Astrocyte (in vitro differentiated cells and primary cell): ENCODE results near the gene EDN2. TPM values are rescaled to one million over a fixed set of nuclear protein-coding genes. Genes with fewer than 3 reads are reported as not detected.

Experiments used
- DNase-seq: peaks from one replicate; pipeline ENCODE4 v3.0.0-alpha.2; 2010; ENCODE audit warnings: low read depth
- FAIRE-seq: peaks from 2 replicates; lab custom pipeline; 2011; peaks lifted over from hg19 to GRCh38; lab: Jason Lieb, UNC
- H2AFZ ChIP-seq: 2 replicates; pipeline ENCODE4 v1.6.0; 2012; ENCODE audit warnings: low read depth, low read length, inconsistent platforms
- H3K27ac ChIP-seq: 2 replicates; pipeline ENCODE4 v1.5.1; 2011; ENCODE audit warnings: low read depth, low read length, inconsistent platforms
- H3K27me3 ChIP-seq: 2 replicates; pipeline ENCODE4 v1.6.0; 2011; ENCODE audit warnings: low read length, inconsistent platforms; ENCODE audit not compliant: insufficient read depth
- H3K36me3 ChIP-seq: 2 replicates; pipeline ENCODE4 v1.5.1; 2011; ENCODE audit warnings: low read length, inconsistent platforms; ENCODE audit not compliant: insufficient read depth
- H3K4me1 ChIP-seq: 2 replicates; pipeline ENCODE4 v1.5.1; 2011; ENCODE audit warnings: low read length, inconsistent platforms; ENCODE audit not compliant: insufficient read depth
- H3K4me2 ChIP-seq: 2 replicates; pipeline ENCODE4 v1.6.0; 2012; ENCODE audit warnings: low read length, inconsistent platforms
- H3K4me3 ChIP-seq: 2 replicates; pipeline ENCODE4 v1.5.1; 2011; ENCODE audit warnings: low read depth, mild to moderate bottlenecking, low read length, inconsistent platforms; ENCODE audit not compliant: insufficient read depth
- H3K79me2 ChIP-seq: 2 replicates; pipeline ENCODE4 v1.6.0; 2012; ENCODE audit warnings: mild to moderate bottlenecking, low read length, inconsistent platforms; ENCODE audit not compliant: insufficient read depth
- H3K9ac ChIP-seq: 2 replicates; pipeline ENCODE4 v1.6.0; 2012; ENCODE audit warnings: mild to moderate bottlenecking, low read length, inconsistent platforms
- H3K9me3 ChIP-seq: 2 replicates; pipeline ENCODE4 v1.5.1; 2012; ENCODE audit warnings: low read depth, mild to moderate bottlenecking, low read length, inconsistent platforms; ENCODE audit not compliant: insufficient read depth
- H4K20me1 ChIP-seq: 2 replicates; pipeline ENCODE4 v1.6.0; 2012; ENCODE audit warnings: low read length, inconsistent platforms; ENCODE audit not compliant: insufficient read depth
- H3K27ac Mint-ChIP-seq: one replicate; pipeline ENCODE4 v1.8.0; 2021; ENCODE audit warnings: mild to moderate bottlenecking, mixed read lengths; ENCODE audit not compliant: unreplicated experiment
- H3K27me3 Mint-ChIP-seq: one replicate; pipeline ENCODE4 v1.8.0; 2021; ENCODE audit warnings: low read depth, mixed read lengths; ENCODE audit not compliant: unreplicated experiment
- H3K36me3 Mint-ChIP-seq: one replicate; pipeline ENCODE4 v1.8.0; 2021; ENCODE audit warnings: low read depth, mixed read lengths; ENCODE audit not compliant: unreplicated experiment
- H3K4me1 Mint-ChIP-seq: one replicate; pipeline ENCODE4 v1.8.0; 2021; ENCODE audit warnings: low read depth, mixed read lengths; ENCODE audit not compliant: unreplicated experiment
- H3K4me3 Mint-ChIP-seq: one replicate; pipeline ENCODE4 v1.8.0; 2021; ENCODE audit warnings: mild to moderate bottlenecking, moderate library complexity, mixed read lengths; ENCODE audit not compliant: unreplicated experiment
- H3K9me3 Mint-ChIP-seq: one replicate; pipeline ENCODE4 v1.8.0; 2021; ENCODE audit warnings: mild to moderate bottlenecking, mixed read lengths; ENCODE audit not compliant: unreplicated experiment
- CTCF ChIP-seq: IDR thresholded peaks from 2 replicates; pipeline ENCODE4 v1.5.1; 2011; ENCODE audit warnings: low read depth, mild to moderate bottlenecking, inconsistent platforms, low read length, moderate library complexity; ENCODE audit not compliant: insufficient read depth
- EZH2 ChIP-seq: IDR thresholded peaks from 2 replicates; pipeline ENCODE4 v1.6.1; 2012; ENCODE audit warnings: mild to moderate bottlenecking, low read length, inconsistent platforms; ENCODE audit not compliant: insufficient read depth
- total RNA-seq: library from RNA; stranded (reverse); gene quantifications from 2 replicates; pipeline ENCODE4 v1.2.1, GENCODE V29; 2021

The EDN2 gene
- total RNA-seq, 1 donor from 2014 or later: 0.45 TPM

- Histone ChIP-seq H3K27ac (no peak overlapping the region), H3K9ac (no peak overlapping the region), H3K79me2 (no peaks in the 10 kb centered on the region), H3K9me3 (no peaks in the 10 kb centered on the region), H3K36me3 (no peaks in the 10 kb centered on the region), H3K27me3 (no peaks in the 10 kb centered on the region), H4K20me1 (peaks cover 17% of the 10 kb centered on the region), H3K4me1 (no peaks in the 10 kb centered on the region), H3K4me2 (no peak overlapping the region), H2AFZ (no peak overlapping the region), H3K4me3 (no peak overlapping the region)
- TF ChIP-seq CTCF: no peak
- no peak for TF ChIP-seq EZH2
- no peak overlapping the region for H3K4me3 Mint-ChIP-seq
- H3K9me3 Mint-ChIP-seq: peaks cover 3% of the 10 kb centered on the region
- DNase-seq (no peak), FAIRE-seq (no peak)
- H3K27me3 Mint-ChIP-seq: peaks cover 11% of the 10 kb centered on the region
- peak overlapping the region; percentile 34 for H3K27ac Mint-ChIP-seq
- peaks cover 11% of the 10 kb centered on the region for H3K36me3 Mint-ChIP-seq
- peaks cover 3% of the 10 kb centered on the region for H3K4me1 Mint-ChIP-seq
These were observed 38.6 kb upstream of the EDN2 start for GRCh38 chr1:41523071-41523470.

GRCh38 chr1:41521766-41522165 lies 37.3 kb upstream of the EDN2 start:
- no peak overlapping the region for H3K27ac ChIP-seq
- peaks cover 11% of the 10 kb centered on the region for H3K27me3 Mint-ChIP-seq
- H2AFZ ChIP-seq: no peak overlapping the region
- no peaks in the 10 kb centered on the region for H3K79me2 ChIP-seq
- H3K4me3 ChIP-seq: no peak overlapping the region
- H3K36me3 Mint-ChIP-seq: peaks cover 13% of the 10 kb centered on the region
- FAIRE-seq: no peak
- H4K20me1 ChIP-seq: peaks cover 13% of the 10 kb centered on the region
- H3K4me1 ChIP-seq: no peaks in the 10 kb centered on the region
- H3K27ac Mint-ChIP-seq: peak overlapping the region; percentile 34
- DNase-seq: no peak
- no peak for TF ChIP-seq EZH2
- no peak for TF ChIP-seq CTCF
- H3K36me3 ChIP-seq: no peaks in the 10 kb centered on the region
- H3K4me2 ChIP-seq: no peak overlapping the region
- H3K4me3 Mint-ChIP-seq: no peak overlapping the region
- no peak overlapping the region for H3K9ac ChIP-seq
- no peaks in the 10 kb centered on the region for H3K27me3 ChIP-seq
- no peaks in the 10 kb centered on the region for H3K9me3 ChIP-seq
- H3K9me3 Mint-ChIP-seq: peaks cover 3% of the 10 kb centered on the region
- H3K4me1 Mint-ChIP-seq: peaks cover 3% of the 10 kb centered on the region

- Histone ChIP-seq H3K27me3 (no peaks in the 10 kb centered on the region), H3K4me3 (no peak overlapping the region), H3K36me3 (no peaks in the 10 kb centered on the region), H2AFZ (no peak overlapping the region), H3K4me1 (peaks cover 4% of the 10 kb centered on the region), H3K27ac (no peak overlapping the region), H4K20me1 (peaks cover 8% of the 10 kb centered on the region), H3K9me3 (no peaks in the 10 kb centered on the region), H3K9ac (no peak overlapping the region), H3K4me2 (no peak overlapping the region), H3K79me2 (no peaks in the 10 kb centered on the region)
- FAIRE-seq: no peak
- DNase-seq: no peak
- Mint-ChIP-seq H3K27ac (peak overlapping the region; percentile 34), H3K9me3 (peaks cover 3% of the 10 kb centered on the region), H3K36me3 (peaks cover 13% of the 10 kb centered on the region), H3K4me3 (no peak overlapping the region), H3K4me1 (peaks cover 3% of the 10 kb centered on the region), H3K27me3 (peaks cover 11% of the 10 kb centered on the region)
- TF ChIP-seq EZH2: no peak
- no peak for TF ChIP-seq CTCF
These were observed 36.7 kb upstream of the EDN2 start for GRCh38 chr1:41520951-41521752.
